Keratinocyte (primary cell): ENCODE data around the gene EIF5A2. TPM values are rescaled to one million over a fixed set of nuclear protein-coding genes. Genes with fewer than 3 reads are reported as not detected.

Experiments
- DNase-seq: peaks from one replicate; pipeline ENCODE4 v3.0.0-alpha.2; 2011; ENCODE audit warnings: low read depth, missing footprints, low spot score
- FAIRE-seq: peaks from 2 replicates; lab custom pipeline; 2011; peaks lifted over from hg19 to GRCh38; lab: Jason Lieb, UNC
- H2AFZ ChIP-seq: 2 replicates; pipeline ENCODE4 v1.6.0; 2012; ENCODE audit warnings: low read length, control low read depth, inconsistent platforms; ENCODE audit not compliant: control insufficient read depth
- H3K27ac ChIP-seq: 2 replicates; pipeline ENCODE4 v1.5.1; 2011; ENCODE audit warnings: low read length; ENCODE audit not compliant: control insufficient read depth, insufficient read depth
- H3K27me3 ChIP-seq: 3 replicates; pipeline ENCODE4 v1.6.0; 2011; ENCODE audit warnings: low read length; ENCODE audit not compliant: control insufficient read depth, insufficient read depth; ENCODE audit errors: extremely low read depth
- H3K36me3 ChIP-seq, 2 experiments: 2 replicates in 1 of 2; 3 replicates in 1 of 2; pipeline ENCODE4 v1.5.1; 2011; ENCODE audit warnings: low read length in 2 of 2, mild to moderate bottlenecking in 1 of 2; ENCODE audit not compliant: control insufficient read depth in 2 of 2, insufficient read depth in 2 of 2; ENCODE audit errors: extremely low read depth in 1 of 2
- H3K4me1 ChIP-seq: 3 replicates; pipeline ENCODE4 v1.5.1; 2011; ENCODE audit warnings: low read length; ENCODE audit not compliant: control insufficient read depth, insufficient read depth; ENCODE audit errors: extremely low read depth
- H3K4me2 ChIP-seq: 3 replicates; pipeline ENCODE4 v1.6.0; 2011; ENCODE audit warnings: low read depth, low read length; ENCODE audit not compliant: control insufficient read depth, insufficient read depth; ENCODE audit errors: extremely low read depth
- H3K4me3 ChIP-seq, 3 experiments: fragments of 200-600 bp in 1 of 3; sonication (generic) in 1 of 3; 2 replicates in 2 of 3; 3 replicates in 1 of 3; pipeline ENCODE4 v1.5.1; 2011 to 2016; ENCODE audit warnings: low read length in 3 of 3, mild to moderate bottlenecking in 3 of 3, control low read depth in 2 of 3, inconsistent platforms in 1 of 3, low read depth in 1 of 3, mixed read lengths in 1 of 3, mixed run types in 1 of 3, moderate library complexity in 1 of 3; ENCODE audit not compliant: control insufficient read depth in 2 of 3, insufficient read depth in 2 of 3; ENCODE audit errors: extremely low read depth in 1 of 3
- H3K79me2 ChIP-seq: 2 replicates; pipeline ENCODE4 v1.6.0; 2012; ENCODE audit warnings: low read length; ENCODE audit not compliant: control insufficient read depth, insufficient read depth
- H3K9ac ChIP-seq: 3 replicates; pipeline ENCODE4 v1.6.0; 2011; ENCODE audit warnings: low read length; ENCODE audit not compliant: control insufficient read depth, insufficient read depth; ENCODE audit errors: extremely low read depth
- H3K9me1 ChIP-seq: 3 replicates; pipeline ENCODE4 v1.6.0; 2011; ENCODE audit warnings: low read length; ENCODE audit not compliant: control insufficient read depth, insufficient read depth; ENCODE audit errors: extremely low read depth
- H3K9me3 ChIP-seq: 2 replicates; pipeline ENCODE4 v1.5.1; 2012; ENCODE audit warnings: low read depth, low read length; ENCODE audit not compliant: control insufficient read depth
- H4K20me1 ChIP-seq: 3 replicates; pipeline ENCODE4 v1.6.0; 2011; ENCODE audit warnings: low read length; ENCODE audit not compliant: control insufficient read depth, insufficient read depth; ENCODE audit errors: extremely low read depth
- CTCF ChIP-seq, 3 experiments: IDR thresholded peaks in 1 of 3; conservative IDR thresholded peaks in 1 of 3; optimal IDR thresholded peaks in 1 of 3; 2 replicates in 2 of 3; 3 replicates in 1 of 3; pipeline versions ENCODE3 to v1.5.1; 2011; ENCODE audit warnings: low read length in 3 of 3, mild to moderate bottlenecking in 3 of 3, moderate library complexity in 2 of 3, control low read depth in 1 of 3, inconsistent platforms in 1 of 3; ENCODE audit not compliant: insufficient read depth in 2 of 3; ENCODE audit errors: extremely low read depth in 1 of 3
- EZH2 ChIP-seq: IDR thresholded peaks from one replicate; pipeline ENCODE4 v1.6.1; 2012; ENCODE audit warnings: inconsistent platforms, mild to moderate bottlenecking, low read length, moderate library complexity
- dilution Hi-C: fragments of 300-500 bp; cut with MboI; formaldehyde crosslinking; loops from one replicate; pipeline ENCODE4 v1.7.0; 2020; ENCODE audit warnings: low sequenced_read_pairs; ENCODE audit not compliant: extremely low pct_ligation_motif_present
- polyA plus RNA-seq, 5 experiments: library from polyadenylated mRNA; depleted of rRNA in 3 of 5; stranded (reverse) in 3 of 5; stranded (forward) in 1 of 5; unstranded in 1 of 5; fragments of >200 nt; gene quantifications; 1 replicate in 1 of 5; 2 replicates in 3 of 5; 3 replicates in 1 of 5; pipeline versions ENCODE4 v1.2.1 to v1.2.3, GENCODE V29; 2011 to 2012; ENCODE audit warnings: missing spikeins in 2 of 5, low read depth in 1 of 5, low replicate concordance in 1 of 5

The EIF5A2 gene
- polyA plus RNA-seq, 1 donor (not counting 4 experiments of a cell fraction or from before 2014, with no cell fraction given): 19.2 TPM

- Histone ChIP-seq H3K79me2 (no peaks in the 10 kb centered on the region), H3K27me3 (no peaks in the 10 kb centered on the region), H2AFZ (no peak overlapping the region), H3K36me3 (no peaks in the 10 kb centered on the region), H3K4me3 (no peak overlapping the region), H3K4me1 (no peaks in the 10 kb centered on the region), H3K9me3 (no peaks in the 10 kb centered on the region), H3K27ac (no peak overlapping the region), H3K4me2 (no peak overlapping the region), H3K9ac (no peak overlapping the region), H3K9me1 (no peaks in the 10 kb centered on the region), H4K20me1 (no peaks in the 10 kb centered on the region)
- FAIRE-seq (no peak), DNase-seq (no peak)
- TF ChIP-seq CTCF (optimal IDR thresholded peaks at IDR 0.05 in 1 of 3, IDR thresholded peaks at IDR 0.05 in 1 of 3, conservative IDR thresholded peaks at IDR 0.05 in 1 of 3; ENCODE audit: extremely low read depth in 1 of 3, insufficient read depth in 2 of 3, low read length in 3 of 3) (no peak), EZH2 (no peak)
- dilution Hi-C loops: no loop called here
Measured at GRCh38 chr3:170949211-170949610, 40.8 kb upstream of the EIF5A2 start.

- FAIRE-seq (no peak), DNase-seq (no peak)
- Histone ChIP-seq H3K4me1 (no peaks in the 10 kb centered on the region), H3K9me1 (no peaks in the 10 kb centered on the region), H3K4me3 (no peak overlapping the region), H3K27me3 (no peaks in the 10 kb centered on the region), H3K4me2 (no peak overlapping the region), H3K9ac (no peak overlapping the region), H2AFZ (no peak overlapping the region), H4K20me1 (no peaks in the 10 kb centered on the region), H3K27ac (no peak overlapping the region), H3K79me2 (no peaks in the 10 kb centered on the region), H3K36me3 (no peaks in the 10 kb centered on the region), H3K9me3 (no peaks in the 10 kb centered on the region)
- TF ChIP-seq CTCF (optimal IDR thresholded peaks at IDR 0.05 in 1 of 3, IDR thresholded peaks at IDR 0.05 in 1 of 3, conservative IDR thresholded peaks at IDR 0.05 in 1 of 3; ENCODE audit: extremely low read depth in 1 of 3, insufficient read depth in 2 of 3, low read length in 3 of 3) (no peak), EZH2 (no peak)
- dilution Hi-C loops: no loop called here
Measured at GRCh38 chr3:170947018-170947769, 38.8 kb upstream of the EIF5A2 start.
